NOMO-1 treated with DMSO at 0.1 percent for 48 hours (cell line): Measurements from ENCODE around the gene CD300LF.

Experiments used
- DNase-seq: peaks from one replicate; lab custom pipeline; 2025; ENCODE audit not compliant: unreplicated experiment; lab: John Stamatoyannopoulos, UW

Gene CD300LF

GRCh38 chr17:74730491-74731346 lies 18.0 kb upstream of the CD300LF start:
- DNase-seq: peak; percentile 54

- DNase-seq: no peak
These were observed 17.1 kb upstream of the CD300LF start for GRCh38 chr17:74729866-74730265.

GRCh38 chr17:74729368-74729767 lies 16.6 kb upstream of the CD300LF start:
- no peak for DNase-seq

GRCh38 chr17:74728702-74729075 lies 16.0 kb upstream of the CD300LF start:
- no peak for DNase-seq

GRCh38 chr17:74728033-74728701 lies 15.4 kb upstream of the CD300LF start:
- no peak for DNase-seq

GRCh38 chr17:74725111-74725510 lies 12.4 kb upstream of the CD300LF start:
- no peak for DNase-seq

GRCh38 chr17:74723891-74724290 lies 11.2 kb upstream of the CD300LF start:
- no peak for DNase-seq

GRCh38 chr17:74722782-74723181 lies 10.1 kb upstream of the CD300LF start:
- DNase-seq: no peak

GRCh38 chr17:74720506-74720905 lies 7.8 kb upstream of the CD300LF start:
- no peak for DNase-seq

- no peak for DNase-seq
These were observed 2.4 kb upstream of the CD300LF start for GRCh38 chr17:74715144-74715543.

GRCh38 chr17:74713171-74713755 lies 540 bp upstream of the CD300LF start:
- peak; percentile 52 for DNase-seq

- no peak for DNase-seq
These were observed 422 bp downstream of the CD300LF start for GRCh38 chr17:74712301-74712700.

- no peak for DNase-seq
These were observed 1.5 kb downstream of the CD300LF start for GRCh38 chr17:74711058-74711824.

- no peak for DNase-seq
These were observed 8.2 kb downstream of the CD300LF start for GRCh38 chr17:74704544-74704943.

GRCh38 chr17:74703311-74703710 lies 9.4 kb downstream of the CD300LF start:
- DNase-seq: no peak

- no peak for DNase-seq
These were observed 10.4 kb downstream of the CD300LF start for GRCh38 chr17:74702116-74702871.

- no peak for DNase-seq
These were observed 13.5 kb downstream of the CD300LF start for GRCh38 chr17:74699236-74699635.

- no peak for DNase-seq
These were observed 14.7 kb downstream of the CD300LF start for GRCh38 chr17:74698069-74698468.

- DNase-seq: no peak
These were observed 15.2 kb downstream of the CD300LF start for GRCh38 chr17:74697515-74697914.

- no peak for DNase-seq
These were observed 17.1 kb downstream of the CD300LF start for GRCh38 chr17:74695629-74696028.

GRCh38 chr17:74694081-74694480 lies 18.6 kb downstream of the CD300LF start:
- no peak for DNase-seq
